BJ (cell line): ENCODE results near the gene ARL2BP. TPM values are rescaled to one million over a fixed set of nuclear protein-coding genes. Genes with fewer than 3 reads are reported as not detected.
A peak's percentile ranks its signal among the peaks of the same experiment; 100 is the strongest.

Experiments
- CTCF ChIA-PET: fragments of 350-600 bp; formaldehyde crosslinking; extraction: SDS; loops from one replicate; lab custom pipeline; 2021; ENCODE audit warnings: antibody characterized with exemption, inconsistent platforms; lab: Yijun Ruan, JAX
- POLR2A ChIA-PET: fragments of 300-600 bp; sonication (Branson Sonifier 250); formaldehyde crosslinking; extraction: SDS; loops from one replicate; lab custom pipeline; 2021; ENCODE audit warnings: antibody characterized with exemption; lab: Charles Lee
- DNase-seq: peaks from one replicate; pipeline ENCODE4 v3.0.0-alpha.2; 2011; ENCODE audit warnings: low read depth
- H3K27me3 ChIP-seq: 2 replicates; pipeline ENCODE4 v1.6.0; 2011; ENCODE audit warnings: low read length; ENCODE audit not compliant: control insufficient read depth, insufficient read depth
- H3K36me3 ChIP-seq: 2 replicates; pipeline ENCODE4 v1.5.1; 2011; ENCODE audit warnings: low read length; ENCODE audit not compliant: control insufficient read depth, insufficient read depth
- H3K4me3 ChIP-seq: 2 replicates; pipeline ENCODE4 v1.5.1; 2011; ENCODE audit warnings: low read depth, mild to moderate bottlenecking, control low read depth, low read length
- polyA plus RNA-seq: library from polyadenylated mRNA; depleted of rRNA; stranded (reverse); fragments of >200 nt; gene quantifications from 2 replicates; pipeline ENCODE4 v1.2.3, GENCODE V29; 2011
- TF ChIP-seq, protein P1 (sequence below): IDR thresholded peaks from 2 replicates; pipeline ENCODE4 v1.5.1; 2011; ENCODE audit warnings: low read depth, mild to moderate bottlenecking, control low read depth, inconsistent platforms, low read length, moderate library complexity; ENCODE audit not compliant: insufficient read depth

ARL2BP gene
- polyA plus RNA-seq, 1 experiment, result 69.5 TPM

DNA sequence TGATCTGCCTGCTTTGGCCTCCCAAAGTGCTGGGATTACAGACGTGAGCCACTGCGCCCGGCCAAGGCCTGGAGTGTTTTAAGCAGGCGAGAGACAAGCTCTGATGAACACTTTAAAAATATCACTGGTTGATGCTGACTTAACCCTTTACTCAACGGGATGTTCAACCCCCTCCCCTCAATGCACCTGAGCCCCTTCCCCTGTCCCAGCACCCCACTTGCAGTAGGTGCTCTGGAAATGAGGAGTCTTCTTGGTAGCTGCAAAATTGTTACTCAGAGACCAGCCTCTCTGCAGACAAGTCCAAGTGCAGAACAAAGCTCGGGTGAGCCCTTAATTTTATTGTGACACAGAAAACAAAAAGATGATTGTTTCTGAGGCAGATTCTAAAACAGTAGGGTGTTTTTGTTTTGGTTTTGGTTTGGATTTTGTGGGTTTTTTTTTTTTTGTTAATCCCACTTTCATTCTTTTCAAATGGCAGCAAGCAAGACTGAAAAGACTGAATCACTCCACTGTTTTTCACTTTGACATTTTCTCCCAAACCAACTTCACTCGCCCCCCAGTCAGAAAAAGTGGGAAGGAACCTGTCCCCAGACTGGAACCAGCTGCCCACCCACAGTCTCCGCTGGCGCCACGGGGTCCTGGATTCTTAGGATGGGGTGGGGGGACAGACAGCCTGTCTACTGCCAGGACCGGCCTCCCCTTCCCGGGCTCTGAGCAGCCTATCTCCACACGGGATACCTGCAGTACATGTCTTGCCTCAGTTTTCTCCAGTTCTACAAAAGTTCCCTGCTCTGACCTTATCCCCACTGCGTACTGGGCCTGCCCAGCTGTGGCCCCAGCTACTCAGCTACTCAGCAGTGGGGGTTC, 44.6 kb downstream of the ARL2BP start:
- H3K4me3 ChIP-seq, result no peak overlapping the region
- no peak for DNase-seq
- POLR2A ChIA-PET, result no interaction called here
- CTCF ChIA-PET, result interaction anchor here (0.9 to 5.3 kb wide), 4 partner anchors 10 to 197 kb away, joined by 3 to 26 read pairs (median 6); partner anchors contain the start of gene CPNE2
- TF ChIP-seq, protein P1, sequence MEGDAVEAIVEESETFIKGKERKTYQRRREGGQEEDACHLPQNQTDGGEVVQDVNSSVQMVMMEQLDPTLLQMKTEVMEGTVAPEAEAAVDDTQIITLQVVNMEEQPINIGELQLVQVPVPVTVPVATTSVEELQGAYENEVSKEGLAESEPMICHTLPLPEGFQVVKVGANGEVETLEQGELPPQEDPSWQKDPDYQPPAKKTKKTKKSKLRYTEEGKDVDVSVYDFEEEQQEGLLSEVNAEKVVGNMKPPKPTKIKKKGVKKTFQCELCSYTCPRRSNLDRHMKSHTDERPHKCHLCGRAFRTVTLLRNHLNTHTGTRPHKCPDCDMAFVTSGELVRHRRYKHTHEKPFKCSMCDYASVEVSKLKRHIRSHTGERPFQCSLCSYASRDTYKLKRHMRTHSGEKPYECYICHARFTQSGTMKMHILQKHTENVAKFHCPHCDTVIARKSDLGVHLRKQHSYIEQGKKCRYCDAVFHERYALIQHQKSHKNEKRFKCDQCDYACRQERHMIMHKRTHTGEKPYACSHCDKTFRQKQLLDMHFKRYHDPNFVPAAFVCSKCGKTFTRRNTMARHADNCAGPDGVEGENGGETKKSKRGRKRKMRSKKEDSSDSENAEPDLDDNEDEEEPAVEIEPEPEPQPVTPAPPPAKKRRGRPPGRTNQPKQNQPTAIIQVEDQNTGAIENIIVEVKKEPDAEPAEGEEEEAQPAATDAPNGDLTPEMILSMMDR, result no peak
- H3K36me3 ChIP-seq, result no peaks in the 10 kb centered on the region
- H3K27me3 ChIP-seq, result peaks cover 3% of the 10 kb centered on the region

GRCh38 chr16:57297856-57298255, 52.8 kb downstream of the ARL2BP start:
- ChIA-PET POLR2A (no interaction called here), CTCF (interaction anchor here (17.2 kb wide), 1 partner anchor 121 kb away, joined by 461 read pairs; no protein-coding TSS in a partner anchor)
- H3K36me3 ChIP-seq, result no peaks in the 10 kb centered on the region
- DNase-seq, result no peak
- H3K27me3 ChIP-seq, result peaks cover 3% of the 10 kb centered on the region
- no peak overlapping the region for H3K4me3 ChIP-seq
- TF ChIP-seq, protein P1, result no peak

GRCh38 chr16:57299009-57299718, 54.1 kb downstream of the ARL2BP start:
- ChIA-PET POLR2A (no interaction called here), CTCF (interaction anchor here (0.6 to 17.2 kb wide), 13 partner anchors 10 to 215 kb away, joined by 3 to 461 read pairs (median 5); partner anchors contain the start of genes CIAPIN1 and COQ9)
- TF ChIP-seq, protein P1, result peak; percentile 25; the same call in 1 of the 2 replicates
- Histone ChIP-seq H3K27me3 (peaks cover 7% of the 10 kb centered on the region), H3K36me3 (no peaks in the 10 kb centered on the region), H3K4me3 (peak overlapping the region; percentile 41)
- DNase-seq, result peak; percentile 17

DNA sequence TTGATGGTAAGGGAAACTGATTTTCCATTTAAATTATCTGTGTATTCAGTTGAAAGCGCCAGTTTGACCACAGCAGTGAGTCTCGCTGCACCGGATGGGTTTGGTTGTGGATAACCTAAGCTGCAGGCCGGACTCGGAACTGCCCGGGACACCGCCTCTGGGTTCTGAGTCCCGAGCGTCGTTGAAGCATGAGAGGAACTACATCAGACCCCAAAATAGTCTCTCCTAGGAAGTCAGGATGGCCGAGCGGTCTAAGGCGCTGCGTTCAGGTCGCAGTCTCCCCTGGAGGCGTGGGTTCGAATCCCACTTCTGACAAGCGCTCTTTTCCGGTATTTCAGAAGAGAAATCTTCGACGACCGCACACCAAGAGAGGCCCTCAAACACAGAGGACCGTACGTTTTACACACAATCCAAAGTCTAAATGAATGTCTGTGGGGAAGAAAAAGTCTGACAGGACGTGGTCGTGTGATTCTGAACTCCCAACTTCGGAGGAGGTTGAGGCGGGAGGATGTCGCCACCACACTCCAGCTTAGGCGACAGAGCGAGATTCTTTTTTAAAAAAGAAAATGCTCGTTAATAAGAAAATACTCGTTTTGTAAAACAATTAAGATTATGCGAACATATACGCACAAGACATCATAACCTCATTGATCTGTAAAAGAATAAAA, 54.8 kb downstream of the ARL2BP start:
- Histone ChIP-seq H3K36me3 (no peaks in the 10 kb centered on the region), H3K4me3 (peak overlapping the region; percentile 41), H3K27me3 (peaks cover 7% of the 10 kb centered on the region)
- ChIA-PET CTCF (interaction anchor here (0.6 to 17.2 kb wide), 35 partner anchors 9 to 253 kb away, joined by 3 to 461 read pairs (median 5); partner anchors contain the start of genes ARL2BP, CIAPIN1, COQ9 and CPNE2), POLR2A (no interaction called here)
- TF ChIP-seq, protein P1, result no peak
- peak; percentile 80 for DNase-seq
